ENCODE results near the gene THSD7B. TPM values are rescaled to one million over a fixed set of nuclear protein-coding genes. Genes with fewer than 3 reads are reported as not detected.

The THSD7B gene
- total and polyA plus RNA-seq, 7 donors: 0.03 to 0.67 (median 0.13) TPM; not detected in 1

DNA sequence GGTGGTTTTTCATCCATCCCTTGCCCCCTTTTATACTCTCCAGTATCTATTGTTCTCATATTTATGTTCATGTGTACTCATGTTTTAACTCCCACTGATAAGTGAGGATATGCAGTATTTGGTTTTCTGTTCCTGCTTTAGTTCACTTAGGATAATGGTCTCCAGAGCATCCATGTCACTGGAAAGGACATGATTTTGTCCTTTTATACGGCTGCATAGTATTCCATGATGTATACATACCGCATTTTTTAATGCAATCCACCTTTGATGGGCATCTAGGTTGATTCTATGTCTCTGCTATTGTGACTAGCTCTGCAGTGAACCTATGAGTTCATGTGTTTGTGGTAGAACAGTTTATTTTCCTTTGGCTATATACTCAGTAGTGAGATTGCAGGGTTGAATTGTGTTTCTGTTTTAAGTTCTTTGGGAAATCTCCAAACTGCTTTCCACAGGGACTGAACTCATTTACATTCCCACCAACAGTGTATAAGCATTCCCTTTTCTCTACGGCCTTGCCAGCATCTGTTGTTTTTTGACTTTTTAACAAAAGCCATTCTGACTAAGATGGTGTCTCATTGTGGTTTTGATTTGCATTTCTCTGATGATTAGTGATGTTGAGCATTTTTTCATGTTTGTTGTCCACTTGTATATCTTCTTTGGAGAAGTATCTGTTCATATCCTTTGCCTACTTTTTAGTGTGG lies 420.2 kb downstream of the THSD7B start:
- H3K27ac ChIP-seq: no peak overlapping the region
- no peaks in the 10 kb centered on the region for H3K27me3 ChIP-seq (ENCODE audit: insufficient read depth in 3 of 3, low read length in 2 of 3)
- H3K9me3 ChIP-seq: no peaks in the 10 kb centered on the region
- no peak for TF ChIP-seq CTCF (IDR thresholded peaks at IDR 0.05)
- DNase-seq: no peak
- H3K36me3 ChIP-seq (ENCODE audit: insufficient read depth in 1 of 2, low read depth in 1 of 2): no peaks in the 10 kb centered on the region
- no peak for ATAC-seq
- H3K4me1 ChIP-seq: no peaks in the 10 kb centered on the region
- intact Hi-C loops (cut with DNase I): no loop called here
- no peak overlapping the region for H3K4me3 ChIP-seq
- WGBS, 3 donors: 87 to 91% (median 87%) methylated on average over 3 of the region's 3 CpGs

GRCh38 chr2:137187216-137187615 lies 421.9 kb downstream of the THSD7B start:
- no peak overlapping the region for H3K4me3 ChIP-seq
- H3K27me3 ChIP-seq (ENCODE audit: insufficient read depth in 3 of 3, low read length in 2 of 3): no peaks in the 10 kb centered on the region
- no peak for TF ChIP-seq CTCF (IDR thresholded peaks at IDR 0.05)
- intact Hi-C loops (cut with DNase I): no loop called here
- no peak overlapping the region for H3K27ac ChIP-seq
- ATAC-seq: no peak
- no peak for DNase-seq
- 60 to 71% (median 67%) methylated on average over 2 of the region's 2 CpGs for WGBS, 3 donors
- no peaks in the 10 kb centered on the region for H3K4me1 ChIP-seq
- no peaks in the 10 kb centered on the region for H3K9me3 ChIP-seq
- H3K36me3 ChIP-seq (ENCODE audit: insufficient read depth in 1 of 2, low read depth in 1 of 2): no peaks in the 10 kb centered on the region

- Histone ChIP-seq H3K36me3 (ENCODE audit: insufficient read depth in 1 of 2, low read depth in 1 of 2) (no peaks in the 10 kb centered on the region), H3K27me3 (ENCODE audit: insufficient read depth in 3 of 3, low read length in 2 of 3) (peaks cover 0 to 2% (median 0%) of the 10 kb centered on the region in 3 donors), H3K9me3 (no peaks in the 10 kb centered on the region), H3K4me1 (no peaks in the 10 kb centered on the region), H3K4me3 (no peak overlapping the region), H3K27ac (no peak overlapping the region)
- TF ChIP-seq CTCF (IDR thresholded peaks at IDR 0.05): no peak
- 19 to 37% (median 32%) methylated on average over 13 of the region's 13 CpGs for WGBS, 3 donors
- DNase-seq: no peak
- intact Hi-C loops (cut with DNase I): no loop called here
- ATAC-seq: no peak
Observed at GRCh38 chr2:137190411-137191195, 425.3 kb downstream of the THSD7B start.

DNA sequence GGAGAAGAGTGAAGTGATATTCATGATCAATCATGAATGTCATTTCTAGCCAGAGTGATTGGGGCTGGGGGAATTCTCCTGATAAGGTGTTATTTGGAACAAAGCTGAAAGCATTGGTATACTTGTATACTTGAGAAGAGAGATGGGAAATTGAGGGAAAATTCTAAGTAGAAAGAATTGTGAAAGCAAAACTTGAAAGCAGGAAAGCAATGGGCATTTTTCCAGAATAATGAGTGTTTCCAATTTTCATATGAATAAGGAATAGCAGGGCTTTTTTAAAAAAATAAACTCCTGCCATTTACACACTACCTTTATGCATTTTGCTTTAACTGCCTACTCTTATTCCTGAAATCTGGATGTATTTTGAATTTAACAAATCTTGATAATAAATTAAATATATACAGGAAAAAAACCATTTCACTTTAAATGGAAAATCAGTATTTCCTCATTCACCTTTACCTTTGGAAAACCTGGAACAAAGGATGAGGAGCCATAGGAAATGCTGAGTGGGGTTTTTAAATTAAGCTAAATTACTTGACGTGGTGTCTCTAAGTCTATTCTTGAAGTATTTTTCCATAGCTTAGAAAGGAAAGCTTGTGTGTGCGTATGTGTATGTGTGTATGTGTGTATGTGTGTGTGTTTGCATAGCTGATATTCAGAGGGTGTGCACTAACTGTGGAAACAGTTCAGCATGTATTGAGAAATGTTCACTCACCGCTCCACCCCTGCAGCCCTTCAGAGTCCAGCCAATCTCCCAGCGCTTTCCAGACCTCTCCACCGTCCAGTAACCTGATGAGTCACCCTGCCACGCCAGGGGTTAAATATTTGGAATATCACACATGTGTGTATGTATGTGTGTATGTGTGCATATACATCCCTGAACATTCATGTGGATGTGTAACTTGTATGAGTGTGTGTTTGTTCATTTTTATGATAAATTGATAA lies 427.3 kb downstream of the THSD7B start:
- Histone ChIP-seq H3K9me3 (no peaks in the 10 kb centered on the region), H3K27me3 (ENCODE audit: insufficient read depth in 3 of 3, low read length in 2 of 3) (peaks cover 0 to 2% (median 0%) of the 10 kb centered on the region in 3 donors), H3K36me3 (ENCODE audit: insufficient read depth in 1 of 2, low read depth in 1 of 2) (no peaks in the 10 kb centered on the region), H3K27ac (no peak overlapping the region), H3K4me3 (no peak overlapping the region), H3K4me1 (no peaks in the 10 kb centered on the region)
- 68 to 80% (median 77%) methylated on average over 6 of the region's 6 CpGs for WGBS, 3 donors
- no peak for DNase-seq
- ATAC-seq: no peak
- intact Hi-C loops (cut with DNase I): no loop called here
- no peak for TF ChIP-seq CTCF (IDR thresholded peaks at IDR 0.05)
